ENCODE data around the gene TMED9. TPM values are rescaled to one million over a fixed set of nuclear protein-coding genes. Genes with fewer than 3 reads are reported as not detected.

The TMED9 gene
- total and polyA plus RNA-seq, 9 of the 15 experiments (the other 6 are each of a cell fraction or from before 2014, with no cell fraction given) = 43.7 to 301 (median 90.0) TPM

- TF ChIP-seq RREB1 (CRISPR knock-in tag; IDR thresholded peaks at IDR 0.05) = no peak; the same call in 1 of the 2 replicates
- TF ChIP-seq ZNF212 (CRISPR knock-in tag; IDR thresholded peaks at IDR 0.05) = no peak
- TF ChIP-seq NFATC3 (IDR thresholded peaks at IDR 0.05) = no peak
- no peak for TF ChIP-seq U2AF1 (optimal IDR thresholded peaks at IDR 0.05; ENCODE audit: low read depth, low read length)
- TF ChIP-seq, protein P1, sequence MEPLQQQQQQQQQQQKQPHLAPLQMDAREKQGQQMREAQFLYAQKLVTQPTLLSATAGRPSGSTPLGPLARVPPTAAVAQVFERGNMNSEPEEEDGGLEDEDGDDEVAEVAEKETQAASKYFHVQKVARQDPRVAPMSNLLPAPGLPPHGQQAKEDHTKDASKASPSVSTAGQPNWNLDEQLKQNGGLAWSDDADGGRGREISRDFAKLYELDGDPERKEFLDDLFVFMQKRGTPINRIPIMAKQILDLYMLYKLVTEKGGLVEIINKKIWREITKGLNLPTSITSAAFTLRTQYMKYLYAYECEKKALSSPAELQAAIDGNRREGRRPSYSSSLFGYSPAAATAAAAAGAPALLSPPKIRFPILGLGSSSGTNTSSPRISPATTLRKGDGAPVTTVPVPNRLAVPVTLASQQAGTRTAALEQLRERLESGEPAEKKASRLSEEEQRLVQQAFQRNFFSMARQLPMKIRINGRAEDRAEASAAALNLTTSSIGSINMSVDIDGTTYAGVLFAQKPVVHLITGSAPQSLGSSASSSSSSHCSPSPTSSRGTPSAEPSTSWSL (CRISPR knock-in tag; IDR thresholded peaks at IDR 0.05; ENCODE audit: borderline replicate concordance) = no peak
- no peak for TF ChIP-seq ZNF311 (CRISPR knock-in tag; IDR thresholded peaks at IDR 0.05)
- TF ChIP-seq GTF2A2 (tag; IDR thresholded peaks at IDR 0.05) = no peak
- peak in 1 of 3 experiments; percentile 84; a peak in 2 of 6 replicates for TF ChIP-seq ZBTB11 (CRISPR knock-in tag; IDR thresholded peaks at IDR 0.05)
- no peak for TF ChIP-seq U2AF2 (optimal IDR thresholded peaks at IDR 0.05; ENCODE audit: low read depth, low read length)
- TF ChIP-seq ELF1 (tag; IDR thresholded peaks at IDR 0.05) = peak; percentile 50
- TF ChIP-seq MEIS2 (IDR thresholded peaks at IDR 0.05; ENCODE audit: partially characterized antibody) = peak; percentile 82
- no peak for TF ChIP-seq ZBTB26 (CRISPR knock-in tag; IDR thresholded peaks at IDR 0.05)
- TF ChIP-seq ZBTB1 (CRISPR knock-in tag; IDR thresholded peaks at IDR 0.05; ENCODE audit: borderline replicate concordance, low read depth) = peak; percentile 80
- TF ChIP-seq ZNF766 (CRISPR knock-in tag; conservative IDR thresholded peaks at IDR 0.05) = 0 out of 2 replicates have a peak, but pooled peaks have one; percentile 66
Observed at GRCh38 chr5:177592010-177592834, at the start of gene TMED9 (continued).

All from K562 (cell line).